Aorta (tissue), 5 donors: ENCODE measurements around the gene NCF2. TPM values are rescaled to one million over a fixed set of nuclear protein-coding genes. Genes with fewer than 3 reads are reported as not detected.

Source experiments
- ATAC-seq: fragments of 200-7000 bp; cut with Tn5 transposase; one replicate; pipeline ENCODE4 v1.9.1; 2022; ENCODE audit warnings: moderate library complexity; ENCODE audit not compliant: low FRiP score
- DNase-seq, 2 donors: peaks; one replicate each; pipeline ENCODE4 v3.0.0-alpha.2; 2020
- H3K27ac ChIP-seq, 2 donors: one replicate each; pipeline ENCODE4 v1.5.1; 2013; ENCODE audit warnings: low read length in 2 of 2, mild to moderate bottlenecking in 2 of 2, moderate library complexity in 2 of 2, control low read depth in 1 of 2, inconsistent platforms in 1 of 2, low read depth in 1 of 2
- H3K27me3 ChIP-seq, 2 donors: one replicate each; pipeline ENCODE4 v1.6.1; 2013; ENCODE audit warnings: control low read depth in 1 of 2, low read length in 1 of 2, mild to moderate bottlenecking in 1 of 2, moderate library complexity in 1 of 2; ENCODE audit not compliant: insufficient read depth in 2 of 2, control insufficient read depth in 1 of 2
- H3K36me3 ChIP-seq, 2 donors: one replicate each; pipeline ENCODE4 v1.6.1; 2013; ENCODE audit warnings: control low read depth in 1 of 2, low read length in 1 of 2, mild to moderate bottlenecking in 1 of 2; ENCODE audit not compliant: insufficient read depth in 2 of 2, control insufficient read depth in 1 of 2
- H3K4me1 ChIP-seq, 2 donors: one replicate each; pipeline ENCODE4 v1.6.1; 2013; ENCODE audit warnings: low read length in 2 of 2, control low read depth in 1 of 2, mild to moderate bottlenecking in 1 of 2, moderate library complexity in 1 of 2; ENCODE audit not compliant: insufficient read depth in 2 of 2, control insufficient read depth in 1 of 2
- H3K4me3 ChIP-seq, 2 donors: one replicate each; pipeline ENCODE4 v1.5.1; 2013; ENCODE audit warnings: low read length in 2 of 2, control low read depth in 1 of 2, mild to moderate bottlenecking in 1 of 2
- H3K9me3 ChIP-seq: one replicate; pipeline ENCODE4 v1.6.1; 2013; ENCODE audit warnings: mild to moderate bottlenecking, low read length; ENCODE audit not compliant: control insufficient read depth
- WGBS, 2 donors: extraction: QIAGEN DNeasy Blood & Tissue Kit; methylation state at CpG; one replicate each; pipeline ENCODE4 v1.1.7; 2013; 5-methylcytosine and 5-hydroxymethylcytosine counted together
- intact Hi-C, 2 donors: fragments of 100-400 bp; cut with DNase I; formaldehyde crosslinking; loops; one replicate each; pipeline versions ENCODE4 v1.14.2 to v1.15.0; 2022
- polyA plus RNA-seq, 2 donors: library from polyadenylated mRNA; stranded (reverse); fragments of 200-250 nt; gene quantifications; one replicate each; pipeline ENCODE4 v1.2.3, GENCODE V29; 2013
- total RNA-seq, 2 donors: library from RNA; stranded (reverse); fragmentation: NEBNext Ultra II Directional; extraction: Animal tissue kit (Norgen Biotek cat#: 25700); gene quantifications; one replicate each; pipeline ENCODE4 v1.2.1, GENCODE V29; 2021
- donor health status: healthy with polysubstance abuse.
- donor health status: Bipolar disorder and iron deficiency.
- donor health status: DM: no; HTN: no; CAD: no.
- donor health status: DM: no; HTN: no; CAD: no.
- donor health status: DM: yes; HTN: yes; CAD: no.

Gene NCF2
- total and polyA plus RNA-seq, 4 donors = 2.2 to 28.0 (median 18.4) TPM

GRCh38 chr1:183595537-183595936, 5.3 kb upstream of the NCF2 start:
- Histone ChIP-seq H3K27me3 (no peaks in the 10 kb centered on the region), H3K36me3 (no peaks in the 10 kb centered on the region), H3K9me3 (no peaks in the 10 kb centered on the region), H3K27ac (no peak overlapping the region), H3K4me1 (no peaks in the 10 kb centered on the region), H3K4me3 (no peak overlapping the region)
- 64 to 65% methylated on average over 2 of the region's 2 CpGs for WGBS, 2 donors
- intact Hi-C loops = no loop called here
- DNase-seq (no peak), ATAC-seq (no peak)

GRCh38 chr1:183593356-183593755, 3.1 kb upstream of the NCF2 start:
- Histone ChIP-seq H3K4me1 (no peaks in the 10 kb centered on the region), H3K27me3 (no peaks in the 10 kb centered on the region), H3K27ac (no peak overlapping the region), H3K4me3 (no peak overlapping the region), H3K9me3 (no peaks in the 10 kb centered on the region), H3K36me3 (no peaks in the 10 kb centered on the region)
- DNase-seq = no peak
- WGBS, 2 donors = 87 to 93% methylated on average over 3 of the region's 3 CpGs
- intact Hi-C loops = no loop called here
- no peak for ATAC-seq

GRCh38 chr1:183592733-183593132, 2.5 kb upstream of the NCF2 start:
- 95 to 96% methylated on average over 7 of the region's 7 CpGs for WGBS, 2 donors
- no peak for DNase-seq
- H3K27me3 ChIP-seq = no peaks in the 10 kb centered on the region
- no peak for ATAC-seq
- no peak overlapping the region for H3K4me3 ChIP-seq
- no peaks in the 10 kb centered on the region for H3K4me1 ChIP-seq
- H3K36me3 ChIP-seq = no peaks in the 10 kb centered on the region
- H3K9me3 ChIP-seq = no peaks in the 10 kb centered on the region
- H3K27ac ChIP-seq = no peak overlapping the region
- intact Hi-C loops = no loop called here

GRCh38 chr1:183589874-183590243, 400 bp downstream of the NCF2 start:
- Histone ChIP-seq H3K27me3 (no peaks in the 10 kb centered on the region), H3K4me1 (no peaks in the 10 kb centered on the region), H3K9me3 (no peaks in the 10 kb centered on the region), H3K36me3 (no peaks in the 10 kb centered on the region), H3K27ac (no peak overlapping the region), H3K4me3 (no peak overlapping the region)
- 87 to 91% methylated on average over 4 of the region's 4 CpGs for WGBS, 2 donors
- no peak for DNase-seq
- ATAC-seq = no peak
- intact Hi-C loops = no loop called here

GRCh38 chr1:183589384-183589783, 875 bp downstream of the NCF2 start:
- H3K36me3 ChIP-seq = no peaks in the 10 kb centered on the region
- WGBS, 2 donors = 92 to 94% methylated on average over 5 of the region's 5 CpGs
- DNase-seq (no peak), ATAC-seq (no peak)
- intact Hi-C loops = no loop called here
- H3K4me1 ChIP-seq = no peaks in the 10 kb centered on the region
- no peaks in the 10 kb centered on the region for H3K9me3 ChIP-seq
- H3K4me3 ChIP-seq = no peak overlapping the region
- H3K27me3 ChIP-seq = no peaks in the 10 kb centered on the region
- no peak overlapping the region for H3K27ac ChIP-seq

GRCh38 chr1:183588827-183589226, 1.4 kb downstream of the NCF2 start:
- DNase-seq (no peak), ATAC-seq (no peak)
- Histone ChIP-seq H3K9me3 (no peaks in the 10 kb centered on the region), H3K27me3 (no peaks in the 10 kb centered on the region), H3K36me3 (no peaks in the 10 kb centered on the region), H3K4me1 (no peaks in the 10 kb centered on the region), H3K4me3 (no peak overlapping the region), H3K27ac (no peak overlapping the region)
- intact Hi-C loops = no loop called here

GRCh38 chr1:183586926-183587325, 3.3 kb downstream of the NCF2 start:
- ATAC-seq (no peak), DNase-seq (no peak)
- Histone ChIP-seq H3K27ac (no peak overlapping the region), H3K4me3 (no peak overlapping the region), H3K36me3 (no peaks in the 10 kb centered on the region), H3K9me3 (no peaks in the 10 kb centered on the region), H3K4me1 (peaks cover 0 to 2% of the 10 kb centered on the region in 2 donors), H3K27me3 (no peaks in the 10 kb centered on the region)
- 90 to 95% methylated on average over 8 of the region's 8 CpGs for WGBS, 2 donors
- intact Hi-C loops = no loop called here

- intact Hi-C loops = no loop called here
- ATAC-seq (no peak), DNase-seq (no peak)
- Histone ChIP-seq H3K4me3 (no peak overlapping the region), H3K36me3 (no peaks in the 10 kb centered on the region), H3K27ac (no peak overlapping the region), H3K27me3 (no peaks in the 10 kb centered on the region), H3K9me3 (no peaks in the 10 kb centered on the region), H3K4me1 (peaks cover 0 to 2% of the 10 kb centered on the region in 2 donors)
- WGBS, 2 donors = 98 to 100% methylated on average over 1 of the region's 1 CpG
Measured at GRCh38 chr1:183586455-183586854, 3.8 kb downstream of the NCF2 start.

- intact Hi-C loops = no loop called here
- no peak overlapping the region for H3K27ac ChIP-seq
- 87 to 92% methylated on average over 6 of the region's 6 CpGs for WGBS, 2 donors
Measured at GRCh38 chr1:183585038-183585437, 5.2 kb downstream of the NCF2 start.

More at GRCh38 chr1:183585038-183585437, 5.2 kb downstream of the NCF2 start:
- no peaks in the 10 kb centered on the region for H3K9me3 ChIP-seq
- no peak overlapping the region for H3K4me3 ChIP-seq
- no peaks in the 10 kb centered on the region for H3K36me3 ChIP-seq
- peaks cover 0 to 2% of the 10 kb centered on the region in 2 donors for H3K4me1 ChIP-seq
- H3K27me3 ChIP-seq = no peaks in the 10 kb centered on the region
- DNase-seq = no peak
- no peak for ATAC-seq
